C4-2B (cell line): ENCODE measurements around the gene SCUBE1.

ENCODE experiments used
- H3K27ac ChIP-seq: fragments of 450-650 bp; 2 replicates; pipeline ENCODE4 v1.5.1; 2017
- CTCF ChIP-seq: fragments of 450-650 bp; conservative IDR thresholded peaks from 2 replicates; pipeline ENCODE4 v1.5.1; 2017; ENCODE audit warnings: mild to moderate bottlenecking
- ZFX ChIP-seq: fragments of 450-650 bp; IDR thresholded peaks from 2 replicates; pipeline ENCODE4 v1.6.1; 2017

The SCUBE1 gene

DNA sequence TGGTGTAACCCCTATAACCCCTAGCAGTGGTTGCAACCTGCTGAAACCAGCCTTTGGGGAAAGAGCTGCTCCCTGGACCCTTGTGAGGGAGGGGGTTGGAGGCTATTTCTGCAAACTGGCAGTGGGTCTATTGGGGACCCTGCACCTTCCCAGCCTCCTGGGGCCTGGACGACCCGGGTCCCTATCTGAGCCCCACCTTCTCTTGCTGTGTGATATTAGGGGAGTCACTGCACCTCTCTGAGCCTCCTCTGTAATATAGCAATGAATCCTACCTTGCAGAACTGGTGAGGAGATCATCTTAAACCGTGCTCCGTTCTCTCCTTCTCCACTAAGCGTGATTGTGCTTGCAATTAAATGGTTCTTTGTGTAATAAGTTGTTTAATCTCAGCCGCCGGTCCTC lies 44.6 kb upstream of the SCUBE1 start:
- no peak overlapping the region for H3K27ac ChIP-seq
- TF ChIP-seq CTCF (no peak), ZFX (no peak)

- TF ChIP-seq CTCF, result peak; percentile 95
- TF ChIP-seq ZFX, result no peak
- no peak overlapping the region for H3K27ac ChIP-seq
Observed at GRCh38 chr22:43385770-43386641, 42.8 kb upstream of the SCUBE1 start.

DNA sequence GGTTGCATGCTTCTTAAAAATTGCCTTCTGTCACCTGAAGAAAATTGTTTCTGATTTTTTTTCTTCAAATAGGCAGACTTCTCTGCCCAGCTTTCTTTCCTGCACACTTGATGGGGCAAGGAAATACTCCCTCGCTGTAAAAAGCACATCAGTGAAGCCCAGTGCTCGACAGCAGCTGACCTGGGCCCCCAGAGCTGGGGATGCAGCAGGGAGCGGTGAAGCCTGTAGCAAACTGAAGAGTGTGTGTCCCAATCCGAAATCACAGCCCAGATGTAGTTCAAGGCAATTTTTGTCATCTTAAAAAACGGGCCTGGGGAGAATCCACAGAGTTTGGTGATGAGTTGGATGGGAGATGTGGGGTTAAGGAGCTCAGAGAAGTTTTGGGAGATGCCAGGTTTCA lies 41.7 kb upstream of the SCUBE1 start:
- no peak overlapping the region for H3K27ac ChIP-seq
- TF ChIP-seq ZFX (no peak), CTCF (no peak)

- TF ChIP-seq ZFX (no peak), CTCF (no peak)
- H3K27ac ChIP-seq, result no peak overlapping the region
Observed at GRCh38 chr22:43381693-43382092, 38.5 kb upstream of the SCUBE1 start.

GRCh38 chr22:43377896-43378704 lies 34.9 kb upstream of the SCUBE1 start:
- no peak overlapping the region for H3K27ac ChIP-seq
- TF ChIP-seq CTCF, result no peak
- no peak for TF ChIP-seq ZFX

DNA sequence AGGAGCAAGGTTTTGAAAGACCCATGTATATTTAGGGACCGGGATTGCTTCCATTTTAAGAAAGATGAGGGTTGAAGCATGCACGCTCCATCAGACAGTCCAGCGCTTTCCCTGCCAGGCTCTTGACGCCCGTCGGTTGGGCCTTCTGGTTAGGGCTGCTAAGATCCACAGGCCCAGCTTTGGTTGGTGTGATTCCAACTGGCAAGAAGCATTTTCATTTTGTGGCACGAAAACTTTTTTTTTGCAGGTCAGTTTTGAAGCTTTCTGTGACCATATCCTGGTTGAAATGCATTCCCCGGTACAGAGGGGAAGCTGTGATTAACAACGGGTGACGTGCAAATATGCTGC lies 34.4 kb upstream of the SCUBE1 start:
- TF ChIP-seq CTCF (no peak), ZFX (no peak)
- no peak overlapping the region for H3K27ac ChIP-seq
